MM.1S (cell line): Measurements from ENCODE around the gene PMVK.
A peak's percentile ranks its signal among the peaks of the same experiment; 100 is the strongest.

Experiments used
- CTCF ChIP-seq: fragments of 300-600 bp; sonication (generic); IDR thresholded peaks from 2 replicates; pipeline ENCODE4 v1.5.1; 2016; ENCODE audit warnings: antibody characterized with exemption, low read length, mixed read lengths
- EZH2 ChIP-seq: fragments of 300-600 bp; sonication (generic); optimal IDR thresholded peaks from 2 replicates; pipeline ENCODE3; 2017; ENCODE audit warnings: low read depth, mild to moderate bottlenecking, antibody characterized with exemption, low read length, mixed read lengths
- EZH2phosphoT487 ChIP-seq: fragments of 300-600 bp; sonication (generic); IDR thresholded peaks from 2 replicates; pipeline ENCODE4 v1.6.1; 2018; ENCODE audit warnings: antibody characterized with exemption, low read length

GRCh38 chr1:154973344-154974101 lies 37.0 kb upstream of the PMVK start:
- TF ChIP-seq CTCF (peak; percentile 27), EZH2phosphoT487 (no peak), EZH2 (no peak)
